Right forelimb (tissue), 1 donor: ENCODE results near the gene LY6G6D.
A peak's percentile ranks its signal among the peaks of the same experiment; 100 is the strongest.
"Not testable (repeated sequence)": the region's sequence is repeated elsewhere in the genome, so short reads cannot be mapped to it uniquely, and the experiment has no call there.

ENCODE experiments used
- DNase-seq: peaks from one replicate; pipeline ENCODE4 v3.0.0-alpha.2; 2018

Gene LY6G6D

DNA sequence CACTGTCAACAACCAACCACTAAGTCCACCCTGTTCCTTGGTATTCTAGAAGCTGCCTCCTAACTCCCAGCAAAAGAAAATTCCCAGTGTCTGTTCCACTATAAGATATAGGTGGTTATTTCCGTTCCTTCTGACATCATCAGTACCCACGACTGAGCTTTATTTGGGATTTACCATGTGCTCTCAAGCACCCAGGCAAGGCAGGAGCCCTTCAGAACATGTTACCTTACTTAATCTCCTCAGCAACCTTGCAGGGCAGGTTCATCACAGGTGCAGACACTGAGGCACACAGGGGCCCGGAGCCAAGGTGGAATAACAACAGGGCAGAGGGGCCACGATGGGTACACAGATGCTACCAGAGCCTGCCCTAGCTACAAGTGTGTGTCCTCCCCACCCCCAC is 22.8 kb upstream of the LY6G6D start:
- DNase-seq, result no peak

DNA sequence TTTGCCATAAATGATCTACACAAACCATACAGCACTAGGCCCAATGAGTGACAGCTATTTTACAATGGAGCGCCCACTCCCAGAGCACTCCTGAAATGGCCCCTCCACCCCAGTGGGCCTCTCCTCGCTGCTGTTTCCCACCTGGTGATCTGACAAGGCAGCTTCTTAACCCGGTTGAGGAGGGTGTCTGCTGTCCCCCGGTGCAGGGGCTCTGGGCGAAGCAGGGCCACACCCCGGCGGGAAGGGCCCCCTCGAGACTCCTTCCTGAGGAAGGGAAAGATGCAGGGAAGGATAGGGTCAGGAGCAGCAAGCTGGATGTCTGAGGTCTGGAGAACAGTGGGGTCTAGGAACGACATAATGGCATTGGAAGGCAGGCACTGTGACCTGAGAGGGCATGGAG is 22.3 kb upstream of the LY6G6D start:
- no peak for DNase-seq

DNA sequence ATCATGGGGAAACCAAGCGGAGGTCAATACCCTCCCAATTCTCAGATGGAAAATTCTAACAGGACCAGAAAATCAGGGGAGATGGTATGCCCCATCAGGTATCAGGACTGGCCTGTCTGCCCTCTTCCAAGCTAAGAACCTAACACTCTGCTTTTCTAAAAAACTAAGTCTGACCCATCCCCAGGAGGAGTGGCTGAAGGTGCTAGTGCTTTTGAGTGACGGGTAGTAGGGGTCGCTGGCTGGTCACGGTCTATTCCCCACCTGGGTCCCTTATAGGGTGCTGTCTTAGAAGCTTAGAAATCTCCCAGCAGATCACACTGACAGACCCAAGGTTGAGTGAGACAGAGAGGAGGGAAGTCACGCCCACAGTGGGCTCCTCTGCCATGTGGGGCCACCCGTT is 21.6 kb upstream of the LY6G6D start:
- no peak for DNase-seq

DNA sequence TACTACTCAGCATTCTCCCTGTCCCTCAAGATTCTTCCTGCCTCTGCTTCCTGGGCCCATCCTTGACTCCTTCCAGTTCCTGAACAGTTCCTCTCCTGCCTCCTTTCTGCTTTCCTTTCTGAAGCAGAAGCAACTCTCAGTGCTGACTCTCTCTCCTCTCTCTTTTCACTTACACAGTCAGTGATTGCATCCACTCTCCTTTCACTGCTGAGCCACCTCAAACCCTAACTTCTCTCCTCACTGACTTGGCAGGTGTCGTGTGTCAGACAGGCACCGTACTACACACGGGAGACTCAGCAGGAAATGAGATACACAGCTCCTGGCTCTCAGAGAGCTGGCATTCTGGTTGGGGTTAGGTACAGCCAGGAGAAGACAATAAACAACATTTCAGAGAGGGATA is 17.6 kb upstream of the LY6G6D start:
- no peak for DNase-seq

DNA sequence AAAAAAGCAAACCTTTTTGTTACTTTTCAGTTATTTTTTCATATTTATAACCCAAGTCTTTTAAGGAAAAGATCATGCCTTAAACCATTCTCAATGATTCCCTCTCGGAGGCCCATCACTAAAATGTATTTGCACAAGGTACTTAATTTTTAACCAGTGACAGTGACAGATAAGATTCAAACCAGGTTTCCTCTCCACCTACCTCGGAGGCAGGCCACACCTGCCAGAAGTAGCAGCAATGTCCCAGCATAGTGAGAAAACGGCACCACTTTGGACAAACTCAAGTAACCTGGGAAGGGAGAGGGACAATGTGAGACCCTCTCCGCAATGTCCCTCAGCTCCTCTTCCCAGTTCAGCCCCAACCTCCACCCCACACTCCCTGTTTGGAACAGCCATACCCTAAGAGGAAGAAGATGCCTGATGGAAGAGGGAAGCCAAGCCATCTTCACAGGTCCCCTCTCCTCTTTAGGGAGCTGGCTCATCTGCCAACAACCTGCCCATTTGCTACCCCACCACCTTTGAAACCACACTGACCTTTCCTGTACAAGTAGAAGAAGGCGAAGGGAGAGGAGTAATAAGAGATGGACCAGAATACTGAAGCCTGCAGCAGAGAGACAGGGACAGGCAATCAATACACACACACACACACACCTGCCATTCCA is 14.3 kb upstream of the LY6G6D start:
- no peak for DNase-seq

DNA sequence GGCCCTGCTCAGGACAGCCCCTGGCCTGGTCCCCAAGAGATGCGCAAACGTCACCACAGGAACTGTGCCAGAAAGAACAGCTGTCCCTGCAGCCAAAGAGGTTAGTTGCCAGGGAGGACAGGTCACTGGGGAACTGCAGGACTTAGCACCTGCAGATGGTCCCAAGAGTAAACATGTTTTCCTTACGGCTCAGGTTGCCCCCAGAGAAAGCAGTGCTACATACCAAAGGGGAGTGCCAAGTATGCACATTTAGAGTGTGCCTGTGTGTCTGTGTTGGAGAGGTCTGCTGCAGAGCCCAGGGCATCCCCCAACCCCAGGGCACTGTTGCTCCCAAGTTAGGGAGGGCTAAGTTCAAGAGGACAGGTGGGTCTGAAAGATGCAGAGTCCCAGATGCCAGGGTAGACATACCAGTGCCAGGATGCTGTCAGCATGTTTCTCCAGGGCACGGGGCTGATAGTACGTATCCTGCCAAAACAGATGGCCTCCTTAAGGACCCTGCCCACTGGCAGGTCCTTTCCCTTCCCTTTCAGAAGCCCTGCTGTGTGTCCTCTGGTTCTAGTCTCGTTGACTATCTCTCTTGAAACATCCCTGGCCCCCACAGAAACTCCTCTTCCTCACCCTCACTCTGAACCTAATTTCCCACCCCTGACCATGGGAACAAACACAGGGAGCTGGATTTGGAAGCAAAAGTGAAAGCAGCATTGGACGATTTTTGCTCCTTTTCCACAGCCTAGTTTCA is 13.3 kb upstream of the LY6G6D start:
- DNase-seq, result no peak

DNA sequence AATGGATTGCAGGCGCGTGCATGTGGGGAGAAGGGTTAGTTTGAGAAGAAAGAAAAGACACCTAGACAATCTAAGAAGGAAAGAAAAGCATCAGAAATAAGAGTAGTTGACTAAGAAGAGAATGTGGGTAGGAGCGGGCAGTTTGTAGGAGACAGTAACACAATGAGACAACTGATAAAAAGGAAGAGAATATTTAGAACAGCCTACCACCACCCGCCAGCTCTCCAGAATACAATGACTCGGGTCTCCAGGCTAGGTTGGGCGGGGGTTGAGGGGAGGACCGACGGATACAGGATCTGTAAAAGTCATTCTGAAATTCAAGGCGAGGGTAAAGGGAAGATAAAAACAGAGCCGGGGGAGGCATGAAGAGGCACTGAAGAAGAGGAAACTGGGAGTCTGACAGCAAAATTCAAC is 12.7 kb upstream of the LY6G6D start:
- DNase-seq, result no peak

DNA sequence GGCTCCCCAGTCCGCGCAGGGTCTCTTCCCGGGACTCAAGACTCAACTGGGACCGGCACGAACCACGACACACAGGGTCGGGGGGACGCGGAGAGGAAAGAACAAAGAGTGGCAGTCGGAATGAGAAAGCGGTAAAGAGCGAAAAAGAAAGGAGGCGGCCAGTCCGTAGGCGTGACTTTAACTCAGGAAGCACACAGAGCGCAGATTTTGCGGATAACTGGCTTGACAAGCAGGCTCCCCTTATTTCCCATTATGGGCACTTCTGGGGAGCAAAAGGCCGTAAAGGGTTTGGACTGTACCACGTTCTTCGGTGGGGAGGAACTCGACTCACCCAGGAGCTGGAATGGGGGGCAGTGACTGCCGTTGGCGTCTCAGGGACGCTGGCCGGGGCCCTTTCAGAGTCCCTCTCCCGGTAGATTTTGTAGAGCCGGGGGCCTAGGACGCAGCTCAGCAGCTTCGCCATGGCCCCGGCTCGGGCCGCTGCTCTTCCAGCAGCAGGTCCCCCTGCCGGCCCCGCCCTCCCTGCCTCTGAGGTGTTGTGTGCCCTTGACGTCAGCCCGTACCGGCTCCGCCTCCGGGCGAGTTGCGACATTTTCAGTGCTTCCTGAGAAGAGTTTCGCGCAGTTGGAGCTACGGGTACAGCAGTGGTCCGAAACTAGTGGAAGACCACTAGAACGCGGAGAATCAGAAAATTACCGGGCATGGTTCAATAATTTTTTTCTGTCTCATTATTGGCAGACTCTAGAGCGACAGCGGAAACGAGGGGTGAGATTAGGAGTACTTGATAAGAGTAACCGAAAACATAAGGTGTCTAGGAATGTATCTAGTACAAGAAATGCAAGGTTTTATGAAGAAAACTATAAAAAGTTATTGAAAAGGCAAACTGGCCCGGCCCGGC is 12.1 kb upstream of the LY6G6D start, which contains the start of gene ABHD16A:
Gene ABHD16A, minus strand, starts transcription at position 506 of the 898 bp plus-strand sequence. Its CDS starts 43 bp downstream, at position 463.
- DNase-seq, result peak; percentile 99

DNA sequence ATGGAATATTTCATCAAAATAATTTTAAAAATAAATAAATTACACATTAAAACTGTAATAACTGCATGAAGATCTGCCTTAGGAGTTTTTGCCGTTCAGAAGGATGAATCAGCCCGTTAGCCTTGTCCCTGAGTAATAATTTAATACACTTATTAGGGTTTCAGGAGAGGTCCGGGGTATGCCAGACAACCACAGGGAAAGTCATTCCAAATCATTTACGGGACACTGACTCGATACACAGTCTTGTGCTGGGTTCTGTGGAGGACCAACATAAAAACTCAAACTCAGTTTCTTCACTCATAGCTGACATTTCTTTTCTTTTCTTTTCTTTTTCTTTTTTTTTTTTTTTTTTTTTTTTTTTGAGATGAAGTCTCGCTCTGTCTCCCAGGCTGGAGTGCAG is 9.2 kb upstream of the LY6G6D start:
- no peak for DNase-seq

DNA sequence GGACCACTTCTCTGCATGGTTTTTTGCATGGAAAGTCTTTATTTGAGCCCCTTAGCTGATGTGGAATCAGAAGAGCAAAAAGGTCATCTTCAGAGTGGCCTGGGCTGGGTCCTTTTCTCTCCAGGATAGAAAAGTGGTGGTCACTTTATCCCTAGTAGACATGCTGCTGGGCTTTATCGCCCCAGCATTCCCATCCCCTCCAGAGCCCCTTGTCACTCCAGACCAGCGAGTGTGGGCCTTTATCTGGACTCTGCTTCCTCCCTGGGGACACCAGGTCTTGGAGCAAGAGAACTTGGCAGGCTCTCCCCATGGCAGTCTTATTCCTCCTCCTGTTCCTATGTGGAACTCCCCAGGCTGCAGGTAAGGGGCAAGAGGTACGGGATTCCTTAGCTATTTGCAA is 8.5 kb upstream of the LY6G6D start, which contains the start of gene LY6G6F:
Gene LY6G6F, plus strand, starts transcription at position 268 of the 400 bp plus-strand sequence. Its CDS starts 41 bp downstream, at position 309.
- DNase-seq, result no peak

DNA sequence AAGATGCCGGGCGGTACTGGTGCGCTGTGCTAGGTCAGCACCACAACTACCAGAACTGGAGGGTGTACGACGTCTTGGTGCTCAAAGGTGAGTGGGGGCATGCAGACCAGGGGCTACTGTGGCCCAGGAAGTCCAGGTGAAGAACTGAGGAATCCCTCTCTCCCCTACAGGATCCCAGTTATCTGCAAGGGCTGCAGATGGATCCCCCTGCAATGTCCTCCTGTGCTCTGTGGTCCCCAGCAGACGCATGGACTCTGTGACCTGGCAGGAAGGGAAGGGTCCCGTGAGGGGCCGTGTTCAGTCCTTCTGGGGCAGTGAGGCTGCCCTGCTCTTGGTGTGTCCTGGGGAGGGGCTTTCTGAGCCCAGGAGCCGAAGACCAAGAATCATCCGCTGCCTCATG is 7.4 kb upstream of the LY6G6D start:
- no peak for DNase-seq

DNA sequence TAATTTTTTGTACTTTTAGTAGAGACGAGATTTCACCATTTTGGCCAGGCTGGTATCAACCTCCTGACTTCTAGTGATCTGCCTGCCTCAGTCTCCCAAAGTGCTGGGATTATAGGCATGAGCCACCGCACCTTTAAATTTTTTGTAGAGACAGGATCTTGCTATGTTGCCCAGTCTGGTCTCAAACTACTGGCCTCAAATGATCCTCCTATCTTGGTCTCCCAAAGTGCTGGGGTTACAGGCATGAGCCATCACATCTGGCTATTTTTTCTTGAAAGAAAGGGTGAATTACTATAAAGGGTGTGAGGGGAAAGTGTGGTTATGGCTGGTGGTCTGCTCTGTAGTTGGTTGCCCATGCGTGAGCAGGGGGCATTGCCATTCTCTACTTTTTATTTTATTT is 6.9 kb upstream of the LY6G6D start:
- no peak for DNase-seq

DNA sequence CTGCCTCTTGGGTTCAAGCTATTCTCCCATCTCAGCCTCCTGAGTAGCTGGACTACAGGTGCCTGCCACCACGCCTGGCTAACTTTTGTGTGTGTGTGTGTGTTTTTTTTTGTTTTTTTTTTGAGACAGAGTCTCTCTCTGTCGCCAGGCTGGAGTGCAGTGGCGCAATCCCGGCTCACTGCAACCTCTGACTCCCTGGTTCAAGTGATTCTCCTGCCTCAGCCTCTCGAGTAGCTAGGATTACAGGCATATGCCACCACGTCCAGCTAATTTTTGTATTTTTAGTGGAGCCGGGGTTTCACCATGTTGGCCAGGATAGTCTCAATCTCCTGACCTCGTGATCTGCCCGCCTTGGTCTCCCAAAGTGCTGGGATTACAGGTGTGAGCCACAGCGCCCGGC is 6.0 kb upstream of the LY6G6D start:
- DNase-seq, result not testable (repeated sequence)

DNA sequence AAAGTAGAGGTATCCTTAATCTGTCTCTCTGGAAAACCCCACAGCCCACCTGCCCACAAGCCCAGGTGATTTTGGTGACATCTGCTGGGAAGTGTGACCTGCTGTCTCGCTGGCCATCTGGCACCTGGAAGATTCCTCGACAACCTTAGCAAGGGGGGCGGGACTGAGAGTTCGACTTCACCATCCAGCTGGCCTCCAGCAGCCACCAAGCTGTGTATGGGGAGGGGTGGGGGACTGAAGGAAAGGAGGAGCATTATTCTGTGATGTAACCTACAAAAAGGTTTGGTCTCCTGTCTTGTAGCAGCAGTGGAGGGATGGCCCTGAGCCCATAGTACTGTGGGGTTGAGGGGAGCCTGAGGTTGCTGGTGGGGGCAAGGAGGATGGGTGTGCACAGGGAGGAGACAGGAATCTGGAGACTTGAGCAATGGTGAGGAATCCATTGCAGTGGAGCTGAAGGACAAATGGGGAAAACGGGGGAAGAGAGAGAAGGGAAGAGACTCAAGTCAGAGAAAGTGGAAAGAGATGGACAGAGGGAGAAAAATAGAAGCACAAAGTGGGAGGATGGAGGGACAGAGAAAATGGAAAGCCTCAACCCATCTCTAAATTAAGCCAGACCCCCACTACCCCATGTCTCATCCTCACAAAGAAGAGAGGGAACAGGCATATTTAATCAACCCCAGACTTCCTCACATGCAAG is 4.5 kb upstream of the LY6G6D start:
- no peak for DNase-seq

DNA sequence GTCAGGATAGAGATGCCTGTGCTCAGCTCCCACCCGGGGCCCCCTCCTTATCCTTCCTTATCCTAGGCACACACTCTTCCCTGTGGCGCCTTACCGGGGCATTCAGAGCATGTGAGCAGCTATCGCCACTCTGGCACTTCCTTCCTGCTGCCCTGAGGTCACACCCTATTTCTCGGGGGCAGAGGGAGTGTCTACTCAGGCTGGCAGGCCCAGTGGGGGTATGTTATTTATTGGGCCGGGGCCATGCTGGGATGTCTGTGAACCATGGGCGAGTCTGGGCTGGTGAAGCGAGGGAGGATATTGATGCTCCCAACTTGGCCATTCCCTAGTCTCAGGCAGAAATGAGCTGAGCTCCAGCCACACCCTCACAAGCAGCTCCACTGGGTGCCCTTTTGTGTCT is 3.9 kb upstream of the LY6G6D start:
- DNase-seq, result no peak

DNA sequence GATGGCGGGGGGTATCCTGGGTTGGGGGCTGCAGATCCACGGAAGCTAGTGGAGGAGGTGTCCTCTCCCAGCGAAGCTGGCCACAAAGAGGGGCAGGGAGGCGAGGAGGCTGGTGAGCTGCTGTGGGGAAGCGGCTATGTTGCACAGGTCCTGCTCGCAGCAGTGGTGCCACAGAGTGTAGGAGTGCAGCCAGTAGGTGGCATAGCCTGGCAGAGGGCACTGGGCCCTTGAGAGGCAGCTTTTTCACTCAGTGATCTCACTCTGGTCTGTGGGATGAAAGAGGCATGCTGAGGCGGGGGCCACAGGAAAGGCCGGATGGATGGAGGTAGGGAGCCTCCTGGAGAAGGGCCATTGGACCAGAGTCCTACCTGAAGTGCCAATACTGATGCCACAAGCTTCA is 2.9 kb upstream of the LY6G6D start:
- DNase-seq, result no peak

DNA sequence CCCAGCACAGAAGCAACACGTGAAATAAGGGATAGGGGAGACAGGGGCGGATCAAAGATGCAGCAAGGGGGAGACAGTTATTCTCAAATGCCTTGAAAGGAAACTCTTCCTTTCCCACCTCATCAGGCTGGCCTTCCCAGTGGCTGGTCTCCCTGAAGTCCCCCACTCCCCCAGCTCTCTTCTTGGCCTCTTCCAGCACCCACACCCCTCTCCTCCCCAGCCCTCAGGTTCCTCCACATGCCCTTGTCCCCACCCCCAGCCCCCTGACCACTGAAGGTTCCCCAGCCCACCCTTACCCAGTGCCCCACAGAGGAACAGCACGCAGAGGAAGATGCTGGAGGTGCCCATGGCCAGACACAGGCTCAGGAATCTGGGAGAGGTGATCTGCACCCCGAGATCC is 1.7 kb upstream of the LY6G6D start:
- DNase-seq, result no peak

DNA sequence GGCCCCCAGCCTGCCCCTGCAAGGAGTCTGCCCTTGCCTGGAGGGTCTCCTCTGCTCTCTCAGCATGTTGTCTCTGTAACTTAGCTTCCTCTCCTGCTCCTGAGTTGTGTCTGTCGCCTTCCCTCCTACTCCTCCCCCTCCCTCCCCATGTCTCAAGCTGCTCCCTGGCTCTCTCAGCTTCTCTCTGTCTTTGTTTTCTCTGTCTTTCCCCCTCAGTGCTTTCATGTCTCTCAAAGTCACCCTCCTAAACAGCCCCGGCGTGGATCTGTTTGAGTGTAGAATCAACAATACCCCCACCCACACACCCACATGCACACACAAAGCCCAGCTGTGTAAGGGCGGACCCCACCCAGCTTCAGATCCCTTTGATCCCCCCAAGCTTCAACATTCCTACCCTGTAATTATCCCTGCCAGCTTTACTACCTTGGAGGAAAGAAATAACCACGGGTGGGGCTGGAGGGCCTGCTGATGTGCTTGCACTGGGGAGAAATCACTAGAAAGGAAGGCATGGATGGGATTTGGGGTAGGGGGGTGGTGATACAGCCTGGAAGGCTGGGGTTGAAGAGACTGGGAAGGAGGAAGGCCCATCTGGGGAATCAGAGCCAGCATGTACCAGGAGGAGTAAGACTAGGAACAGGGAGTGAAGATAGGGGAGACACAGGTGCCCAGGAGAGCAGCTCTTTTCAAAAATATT is 1.0 kb upstream of the LY6G6D start:
- DNase-seq, result no peak

DNA sequence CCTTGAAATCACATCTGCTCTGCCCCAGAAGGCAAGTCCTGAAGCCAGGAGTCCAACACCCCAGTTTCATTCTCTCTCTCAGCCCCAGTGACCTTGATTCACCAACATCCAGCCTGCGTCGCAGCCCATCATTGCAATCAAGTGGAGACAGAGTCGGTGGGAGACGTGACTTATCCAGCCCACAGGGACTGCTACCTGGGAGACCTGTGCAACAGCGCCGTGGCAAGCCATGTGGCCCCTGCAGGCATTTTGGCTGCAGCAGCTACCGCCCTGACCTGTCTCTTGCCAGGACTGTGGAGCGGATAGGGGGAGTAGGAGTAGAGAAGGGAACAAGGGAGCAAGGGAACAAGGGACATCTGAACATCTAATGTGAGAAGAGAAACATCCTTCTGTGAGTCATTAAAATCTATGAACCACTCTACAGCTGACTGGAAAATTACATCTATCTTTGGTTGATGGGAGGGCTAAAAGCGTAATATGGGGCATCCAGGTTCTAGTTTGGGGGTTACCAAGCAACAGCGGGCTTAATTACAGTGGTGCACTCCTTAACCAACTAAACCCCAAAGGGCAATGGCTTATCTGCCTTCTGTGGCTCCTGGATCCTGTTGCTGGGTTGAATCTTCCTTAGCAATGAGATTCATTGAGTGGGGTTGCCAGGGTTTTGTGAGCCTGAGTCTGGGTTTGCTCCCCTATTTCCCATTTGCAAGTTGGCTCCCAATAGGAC is 2.5 kb downstream of the LY6G6D start:
- DNase-seq, result no peak

DNA sequence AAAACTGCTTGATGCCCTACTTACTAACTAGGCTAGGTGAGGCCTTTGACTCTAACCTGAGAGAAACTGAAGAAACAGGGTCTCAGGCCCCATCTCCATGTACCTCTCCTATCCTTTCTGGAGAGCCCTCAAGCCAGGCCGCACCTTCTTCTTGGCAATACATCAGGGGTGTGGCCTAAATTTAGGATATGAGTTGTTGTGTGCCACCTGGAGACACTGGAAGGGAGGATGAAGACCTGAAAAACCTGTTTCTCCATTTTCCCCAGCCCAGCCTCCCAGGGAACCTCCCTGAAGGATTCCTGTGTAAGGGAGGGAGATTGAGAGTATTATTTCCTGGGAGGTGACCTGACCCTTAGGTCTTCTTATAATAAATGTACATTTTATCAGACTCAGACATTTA is 3.1 kb downstream of the LY6G6D start:
- no peak for DNase-seq

DNA sequence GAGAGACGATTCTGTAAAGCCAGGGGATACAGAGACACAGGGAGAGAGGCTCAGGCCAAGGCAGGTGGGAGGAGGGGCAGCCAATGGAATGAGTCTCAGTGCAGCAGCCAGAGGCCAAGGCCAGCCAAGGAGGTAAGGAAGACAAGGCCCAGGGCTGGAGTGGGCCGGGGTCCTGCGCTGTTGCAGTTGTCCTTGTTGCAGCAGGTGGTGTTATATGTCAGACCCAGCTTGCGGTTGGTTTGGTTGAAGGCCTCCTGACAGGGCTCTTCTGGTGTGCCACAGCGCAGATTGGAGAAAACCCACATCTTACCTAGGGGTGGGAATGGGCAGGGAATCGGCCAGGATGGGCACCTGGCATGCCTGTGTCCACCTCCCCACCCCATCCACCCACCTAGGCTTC is 3.9 kb downstream of the LY6G6D start:
- DNase-seq, result no peak
